GM23338 (cell line): ENCODE data around the gene RPN2. TPM values are rescaled to one million over a fixed set of nuclear protein-coding genes. Genes with fewer than 3 reads are reported as not detected.

Source experiments
- ATAC-seq: fragments of 200-7000 bp; cut with Tn5 transposase; 3 replicates; pipeline ENCODE4 v1.9.1; 2020
- DNase-seq: peaks from one replicate; pipeline ENCODE4 v3.0.0-alpha.2; 2015; ENCODE audit warnings: low spot score
- H2AFZ ChIP-seq: fragments of 200-600 bp; sonication (generic); 2 replicates; pipeline ENCODE4 v1.8.0; 2016; ENCODE audit warnings: antibody characterized with exemption, mild to moderate bottlenecking, moderate library complexity
- H3F3A ChIP-seq: fragments of 200-600 bp; sonication (generic); replicated peaks from 2 replicates; pipeline ENCODE4 v1.8.0; 2017; ENCODE audit warnings: antibody characterized with exemption, mixed run types, low read depth
- H3K27ac ChIP-seq: fragments of 200-600 bp; sonication (generic); 2 replicates; pipeline ENCODE4 v1.6.1; 2016; ENCODE audit warnings: low read depth
- H3K27me3 ChIP-seq: fragments of 200-600 bp; sonication (generic); 2 replicates; pipeline ENCODE4 v1.8.0; 2016; ENCODE audit warnings: mild to moderate bottlenecking, mixed run types, moderate library complexity; ENCODE audit not compliant: insufficient read depth
- H3K36me3 ChIP-seq: fragments of 200-600 bp; sonication (generic); 2 replicates; pipeline ENCODE4 v1.8.0; 2016; ENCODE audit warnings: mild to moderate bottlenecking; ENCODE audit not compliant: insufficient read depth
- H3K4me1 ChIP-seq: fragments of 200-600 bp; sonication (generic); 2 replicates; pipeline ENCODE4 v1.8.0; 2016; ENCODE audit warnings: mild to moderate bottlenecking, moderate library complexity; ENCODE audit not compliant: insufficient read depth
- H3K4me2 ChIP-seq: fragments of 200-600 bp; sonication (generic); 2 replicates; pipeline ENCODE4 v1.7.1; 2017; ENCODE audit warnings: mixed run types
- H3K4me3 ChIP-seq: fragments of 200-600 bp; sonication (generic); 2 replicates; pipeline ENCODE4 v1.6.1; 2016; ENCODE audit warnings: mixed run types
- H3K79me2 ChIP-seq: fragments of 200-600 bp; sonication (generic); replicated peaks from 2 replicates; pipeline ENCODE4 v1.8.0; 2017; ENCODE audit warnings: mild to moderate bottlenecking; ENCODE audit not compliant: insufficient read depth
- H3K9me2 ChIP-seq: fragments of 200-600 bp; sonication (generic); 2 replicates; pipeline ENCODE4 v1.8.0; 2017; ENCODE audit not compliant: insufficient read depth
- H4K20me1 ChIP-seq: fragments of 200-600 bp; sonication (generic); replicated peaks from 2 replicates; pipeline ENCODE4 v1.8.0; 2017; ENCODE audit warnings: mild to moderate bottlenecking; ENCODE audit not compliant: insufficient read depth
- H3K27ac Mint-ChIP-seq: 2 replicates; pipeline ENCODE4 v1.8.0; 2020; ENCODE audit warnings: inconsistent platforms, mild to moderate bottlenecking, moderate library complexity, mixed read lengths
- H3K27me3 Mint-ChIP-seq: 3 replicates; pipeline ENCODE4 v1.8.0; 2022; ENCODE audit warnings: low read depth, mild to moderate bottlenecking, moderate library complexity, mixed read lengths, inconsistent platforms; ENCODE audit not compliant: insufficient read depth, poor library complexity
- H3K36me3 Mint-ChIP-seq: 3 replicates; pipeline ENCODE4 v1.8.0; 2021; ENCODE audit warnings: low read depth, mild to moderate bottlenecking, inconsistent platforms, moderate library complexity, mixed read lengths
- H3K4me1 Mint-ChIP-seq: 3 replicates; pipeline ENCODE4 v1.8.0; 2020; ENCODE audit warnings: mild to moderate bottlenecking, inconsistent platforms, mixed read lengths
- H3K4me3 Mint-ChIP-seq: 3 replicates; pipeline ENCODE4 v1.8.0; 2021; ENCODE audit warnings: moderate library complexity, mild to moderate bottlenecking, inconsistent platforms, mixed read lengths
- H3K9me3 Mint-ChIP-seq: 3 replicates; pipeline ENCODE4 v1.8.0; 2020; ENCODE audit warnings: moderate library complexity, mild to moderate bottlenecking, inconsistent platforms, mixed read lengths
- CREB1 ChIP-seq: fragments of 250-450 bp; sonication (Bioruptor Pico); IDR thresholded peaks from 2 replicates; pipeline ENCODE4 v1.5.0; 2020; ENCODE audit warnings: low read depth, mild to moderate bottlenecking, moderate library complexity
- EZH2 ChIP-seq: fragments of 200-600 bp; sonication (generic); IDR thresholded peaks from one replicate; pipeline ENCODE4 v1.8.0; 2017; ENCODE audit warnings: antibody characterized with exemption, mild to moderate bottlenecking, low read depth; ENCODE audit not compliant: unreplicated experiment
- EZH2phosphoT487 ChIP-seq: fragments of 200-600 bp; sonication (generic); IDR thresholded peaks from one replicate; pipeline ENCODE4 v1.8.1; 2018; ENCODE audit warnings: antibody characterized with exemption; ENCODE audit not compliant: unreplicated experiment
- JUNB ChIP-seq: IDR thresholded peaks from one replicate; pipeline ENCODE4 v1.6.1; 2016; ENCODE audit warnings: antibody characterized with exemption; ENCODE audit not compliant: unreplicated experiment
- NANOG ChIP-seq: IDR thresholded peaks from 2 replicates; pipeline ENCODE4 v1.6.1; 2016; ENCODE audit warnings: antibody characterized with exemption, borderline replicate concordance
- POLR2AphosphoS5 ChIP-seq: IDR thresholded peaks from 2 replicates; pipeline ENCODE4 v1.6.1; 2016; ENCODE audit warnings: antibody characterized with exemption, low read depth
- STAT1 ChIP-seq: IDR thresholded peaks from one replicate; pipeline ENCODE4 v1.6.1; 2016; ENCODE audit warnings: antibody characterized with exemption; ENCODE audit not compliant: unreplicated experiment
- ZNF331 ChIP-seq: fragments of 250-450 bp; sonication (Bioruptor Pico); IDR thresholded peaks from 2 replicates; pipeline ENCODE4 v1.5.0; 2020; ENCODE audit warnings: low read depth, mild to moderate bottlenecking, moderate library complexity
- ZNF462 ChIP-seq: fragments of 250-450 bp; sonication (Bioruptor Pico); IDR thresholded peaks from 2 replicates; pipeline ENCODE4 v1.5.0; 2020; ENCODE audit warnings: mild to moderate bottlenecking, moderate library complexity
- polyA plus RNA-seq: library from polyadenylated mRNA; unstranded; fragments of >200 nt; fragmentation: Nextera tagmentation; extraction: Ambion mirVana; gene quantifications from 2 replicates; pipeline ENCODE4 v1.2.1, GENCODE V29; 2016
- total RNA-seq: library from RNA; depleted of rRNA; stranded (reverse); fragments of >200 nt; shearing (Covaris generic); gene quantifications from 2 replicates; pipeline ENCODE4 v1.2.3, GENCODE V29; 2014

Gene RPN2
- total and polyA plus RNA-seq, 2 experiments from 2014 or later = 244 to 302 TPM

GRCh38 chr20:37277253-37277593 lies 98.1 kb downstream of the RPN2 start (continued):
- TF ChIP-seq ZNF462 (CRISPR knock-in tag) = no peak
- no peak for TF ChIP-seq ZNF331
- TF ChIP-seq JUNB = no peak
- TF ChIP-seq POLR2AphosphoS5 = no peak

GRCh38 chr20:37278966-37279590 lies 99.9 kb downstream of the RPN2 start:
- H3K79me2 ChIP-seq = no peaks in the 10 kb centered on the region
- no peak overlapping the region for H3K4me3 Mint-ChIP-seq
- no peaks in the 10 kb centered on the region for H3K9me2 ChIP-seq
- H3K4me2 ChIP-seq = no peak overlapping the region
- H3K4me1 Mint-ChIP-seq = peaks cover 13% of the 10 kb centered on the region
- no peaks in the 10 kb centered on the region for H3F3A ChIP-seq
- no peaks in the 10 kb centered on the region for H3K36me3 Mint-ChIP-seq
- no peak overlapping the region for H3K4me3 ChIP-seq
- H4K20me1 ChIP-seq = no peaks in the 10 kb centered on the region
- ATAC-seq (peak; percentile 21; the same call in 2 of the 3 replicates), DNase-seq (no peak)
- no peaks in the 10 kb centered on the region for H3K9me3 Mint-ChIP-seq
- H3K27me3 ChIP-seq = no peaks in the 10 kb centered on the region
- H3K36me3 ChIP-seq = no peaks in the 10 kb centered on the region
- H3K27me3 Mint-ChIP-seq = no peaks in the 10 kb centered on the region
- no peak overlapping the region for H3K27ac Mint-ChIP-seq
- H2AFZ ChIP-seq = peak overlapping the region; percentile 38; the same call in 1 of the 2 replicates
- H3K27ac ChIP-seq = no peak overlapping the region
- peaks cover 12% of the 10 kb centered on the region for H3K4me1 ChIP-seq
- TF ChIP-seq STAT1 (no peak), NANOG (no peak), CREB1 (no peak), EZH2 (no peak), EZH2phosphoT487 (no peak)
